Psoas muscle (tissue), 8 donors: ENCODE measurements around the gene RPAP3. TPM values are rescaled to one million over a fixed set of nuclear protein-coding genes. Genes with fewer than 3 reads are reported as not detected.
"Not testable (repeated sequence)": the region's sequence is repeated elsewhere in the genome, so short reads cannot be mapped to it uniquely, and the experiment has no call there.

ENCODE experiments used
- ATAC-seq, 4 donors: fragments of 200-7000 bp; cut with Tn5 transposase; one replicate each; pipeline ENCODE4 v1.9.1; 2020; ENCODE audit warnings: moderate library complexity in 3 of 4, mild to moderate bottlenecking in 2 of 4
- DNase-seq, 2 donors: peaks; one replicate each; pipeline ENCODE4 v3.0.0-alpha.2; 2020
- H3K27ac ChIP-seq: fragments of 200-600 bp; one replicate; pipeline ENCODE4 v1.8.0; 2022
- H3K27me3 ChIP-seq, 3 donors: fragments of 200-600 bp in 1 of 3; one replicate each; pipeline versions ENCODE4 v1.6.1 to v1.8.0; 2013 to 2022; ENCODE audit warnings: low read length in 2 of 3, mild to moderate bottlenecking in 2 of 3, moderate library complexity in 1 of 3; ENCODE audit not compliant: insufficient read depth in 3 of 3
- H3K36me3 ChIP-seq, 2 donors: fragments of 200-600 bp in 1 of 2; one replicate each; pipeline versions ENCODE4 v1.6.1 to v1.8.0; 2013 to 2022; ENCODE audit warnings: low read depth in 1 of 2, mild to moderate bottlenecking in 1 of 2, moderate library complexity in 1 of 2; ENCODE audit not compliant: insufficient read depth in 1 of 2
- H3K4me1 ChIP-seq: fragments of 200-600 bp; one replicate; pipeline ENCODE4 v1.8.0; 2022
- H3K4me3 ChIP-seq: fragments of 200-600 bp; one replicate; pipeline ENCODE4 v1.8.0; 2022; ENCODE audit warnings: mild to moderate bottlenecking
- H3K9me3 ChIP-seq: fragments of 200-600 bp; one replicate; pipeline ENCODE4 v1.8.0; 2022
- WGBS, 3 donors: extraction: QIAGEN DNeasy Blood & Tissue Kit; methylation state at CpG; one replicate each; pipeline versions ENCODE4 v1.1.6 to v1.1.7; 2013; 5-methylcytosine and 5-hydroxymethylcytosine counted together
- intact Hi-C, 2 donors: fragments of 100-400 bp; cut with DNase I; formaldehyde crosslinking; loops; one replicate each; pipeline versions ENCODE4 v1.11.0 to v1.14.2; 2022
- polyA plus RNA-seq, 3 donors: library from polyadenylated mRNA; stranded (reverse); fragments of 200-250 nt; gene quantifications; one replicate each; pipeline ENCODE4 v1.2.3, GENCODE V29; 2013
- total RNA-seq, 4 donors: library from RNA; stranded (reverse); fragmentation: NEBNext Ultra II Directional in 2 of 4; extraction: Animal tissue kit (Norgen Biotek cat#: 25700) in 2 of 4; gene quantifications; one replicate each; pipeline versions ENCODE4 v1.2.1 to v1.2.4, GENCODE V29; 2021 to 2023
- TF ChIP-seq, protein P1 (sequence below): fragments of 200-600 bp; IDR thresholded peaks from one replicate; pipeline ENCODE4 v1.8.0; 2022; ENCODE audit warnings: antibody characterized with exemption
- donor health status: healthy with polysubstance abuse.
- donor health status: DM: no; HTN: no; CAD: no; lungs with moderate emphysema.
- donor health status: Bipolar disorder and iron deficiency.
- donor health status: healthy.
- donor health status: DM: yes; HTN: yes; CAD: no.
- donor health status: DM: no; HTN: no; CAD: no.
- donor health status: DM: no; HTN: no; CAD: no.
- donor health status: DM: yes; HTN: yes; CAD: no.

The RPAP3 gene
- total and polyA plus RNA-seq, 7 donors = 18.8 to 43.2 (median 26.4) TPM

DNA sequence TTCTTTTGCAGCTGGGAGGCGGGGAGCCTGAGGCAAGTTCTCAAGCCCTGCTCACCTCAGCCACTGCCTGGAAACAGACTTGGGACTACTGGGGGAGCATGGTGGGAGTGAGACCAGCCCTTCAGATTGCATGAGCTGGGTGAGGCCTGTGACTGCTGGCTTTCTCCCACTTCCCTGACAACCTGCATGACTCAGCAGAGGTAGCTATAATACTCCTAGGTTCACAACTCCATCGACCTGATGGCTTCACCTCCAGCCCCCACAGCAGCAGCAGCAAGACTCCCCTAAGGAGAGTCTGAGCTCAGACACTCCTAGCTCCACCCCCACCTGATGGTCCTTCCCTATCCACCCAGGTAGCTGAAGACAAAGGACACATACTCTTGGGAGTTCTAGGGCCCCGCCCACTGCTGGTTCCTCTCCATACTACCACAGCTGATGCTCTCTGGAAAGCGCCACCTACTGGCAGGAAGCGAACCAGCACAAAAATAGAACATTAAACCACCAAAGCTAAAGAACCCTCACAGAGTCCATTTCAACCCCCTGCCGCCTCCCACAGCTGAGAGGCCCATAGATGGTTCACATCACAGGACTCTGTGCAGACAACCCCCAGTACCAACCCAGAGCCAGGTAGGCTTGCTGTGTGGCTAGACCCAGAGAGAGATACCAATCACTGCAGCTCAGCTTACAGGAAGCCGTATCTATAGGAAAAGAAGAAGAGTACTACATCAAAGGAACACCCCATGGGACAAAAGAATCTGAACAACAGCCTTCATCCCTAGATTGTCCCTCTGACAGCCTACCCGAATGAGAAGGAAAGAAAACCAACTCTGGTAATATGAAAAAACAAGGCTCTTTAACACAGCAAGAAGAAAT lies 68.7 kb downstream of the RPAP3 start:
- TF ChIP-seq, protein P1, sequence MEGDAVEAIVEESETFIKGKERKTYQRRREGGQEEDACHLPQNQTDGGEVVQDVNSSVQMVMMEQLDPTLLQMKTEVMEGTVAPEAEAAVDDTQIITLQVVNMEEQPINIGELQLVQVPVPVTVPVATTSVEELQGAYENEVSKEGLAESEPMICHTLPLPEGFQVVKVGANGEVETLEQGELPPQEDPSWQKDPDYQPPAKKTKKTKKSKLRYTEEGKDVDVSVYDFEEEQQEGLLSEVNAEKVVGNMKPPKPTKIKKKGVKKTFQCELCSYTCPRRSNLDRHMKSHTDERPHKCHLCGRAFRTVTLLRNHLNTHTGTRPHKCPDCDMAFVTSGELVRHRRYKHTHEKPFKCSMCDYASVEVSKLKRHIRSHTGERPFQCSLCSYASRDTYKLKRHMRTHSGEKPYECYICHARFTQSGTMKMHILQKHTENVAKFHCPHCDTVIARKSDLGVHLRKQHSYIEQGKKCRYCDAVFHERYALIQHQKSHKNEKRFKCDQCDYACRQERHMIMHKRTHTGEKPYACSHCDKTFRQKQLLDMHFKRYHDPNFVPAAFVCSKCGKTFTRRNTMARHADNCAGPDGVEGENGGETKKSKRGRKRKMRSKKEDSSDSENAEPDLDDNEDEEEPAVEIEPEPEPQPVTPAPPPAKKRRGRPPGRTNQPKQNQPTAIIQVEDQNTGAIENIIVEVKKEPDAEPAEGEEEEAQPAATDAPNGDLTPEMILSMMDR = no peak
- Histone ChIP-seq H3K27me3 (no peaks in the 10 kb centered on the region), H3K36me3 (no peaks in the 10 kb centered on the region), H3K9me3 (no peaks in the 10 kb centered on the region), H3K27ac (no peak overlapping the region), H3K4me1 (no peaks in the 10 kb centered on the region), H3K4me3 (no peak overlapping the region)
- DNase-seq (peak in 1 of 2 donors; percentile 12), ATAC-seq (no peak)
- intact Hi-C loops = no loop called here
- WGBS, 3 donors = 68 to 81% (median 78%) methylated on average over 8 of the region's 8 CpGs

DNA sequence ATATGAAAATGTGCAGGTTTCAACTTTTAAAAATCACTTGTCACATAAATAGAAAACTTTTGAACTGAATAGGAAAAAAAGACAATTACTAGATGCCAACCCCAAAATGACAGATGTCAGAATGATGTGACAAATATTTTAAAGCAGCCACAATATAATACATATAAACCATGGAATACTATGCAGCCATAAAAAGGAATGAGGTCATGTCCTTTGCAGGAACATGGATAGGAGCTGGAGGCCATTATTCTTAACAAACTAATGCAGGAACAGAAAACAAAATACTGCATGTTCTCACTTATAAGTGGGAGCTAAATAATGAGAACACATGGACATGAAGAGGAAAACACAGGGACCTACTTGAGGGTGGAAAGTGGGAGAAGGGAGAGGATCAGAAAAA lies 70.1 kb downstream of the RPAP3 start:
- ATAC-seq, intact Hi-C loops: not testable (repeated sequence)

DNA sequence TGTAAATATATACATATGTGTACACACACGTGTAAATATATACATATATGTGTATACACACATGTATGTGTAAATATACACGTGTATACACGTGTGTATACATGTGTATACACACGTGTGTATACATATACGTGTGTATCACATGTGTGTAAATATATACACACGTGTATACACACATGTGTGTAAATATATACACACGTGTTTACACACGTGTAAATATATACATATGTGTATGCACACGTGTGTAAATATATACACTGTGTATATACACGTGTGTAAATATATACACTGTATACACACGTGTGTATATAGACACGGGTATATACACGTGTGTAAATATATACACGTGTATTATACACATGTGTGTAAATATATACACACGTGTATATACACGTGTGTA lies 71.7 kb downstream of the RPAP3 start:
- 64 to 77% (median 67%) methylated on average over 16 of the region's 16 CpGs for WGBS, 3 donors
- TF ChIP-seq, protein P1 = no peak
- H3K27ac ChIP-seq = no peak overlapping the region
- H3K36me3 ChIP-seq = peaks cover 0 to 6% of the 10 kb centered on the region in 2 donors
- H3K4me3 ChIP-seq = no peak overlapping the region
- H3K27me3 ChIP-seq = no peaks in the 10 kb centered on the region
- DNase-seq (no peak), ATAC-seq (no peak)
- H3K9me3 ChIP-seq = no peaks in the 10 kb centered on the region
- H3K4me1 ChIP-seq = no peaks in the 10 kb centered on the region
- intact Hi-C loops = no loop called here

More for the DNA sequence above, 70.1 kb downstream of the RPAP3 start:
- H3K4me3 ChIP-seq, DNase-seq, H3K27me3 ChIP-seq, H3K4me1 ChIP-seq, H3K36me3 ChIP-seq, H3K27ac ChIP-seq, H3K9me3 ChIP-seq: not testable (repeated sequence)

DNA sequence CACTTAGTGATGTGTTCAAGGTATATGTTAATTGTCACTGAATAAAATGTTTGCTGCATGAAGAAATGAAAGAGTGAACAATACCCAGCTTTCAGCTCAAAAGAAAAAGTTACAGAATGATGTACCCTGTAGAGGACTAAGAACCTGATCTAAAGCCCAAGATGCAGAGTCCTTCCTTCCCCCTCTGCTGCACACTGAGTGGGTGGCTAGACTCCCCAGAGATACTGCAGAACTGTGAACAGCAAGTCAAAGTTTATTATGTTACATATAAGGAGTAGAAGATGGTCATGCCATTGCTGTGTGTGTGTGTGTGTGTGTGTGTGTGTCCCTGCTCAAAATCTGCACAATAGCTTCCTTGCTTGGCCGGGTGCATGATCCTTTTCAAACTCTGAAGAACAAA lies 83.9 kb downstream of the RPAP3 start:
- no peak overlapping the region for H3K4me3 ChIP-seq
- H3K4me1 ChIP-seq = no peaks in the 10 kb centered on the region
- intact Hi-C loops = no loop called here
- TF ChIP-seq, protein P1 = no peak
- DNase-seq (no peak), ATAC-seq (no peak)
- H3K36me3 ChIP-seq = peaks cover 0 to 9% of the 10 kb centered on the region in 2 donors
- H3K9me3 ChIP-seq = no peaks in the 10 kb centered on the region
- 76 to 100% (median 82%) methylated on average over 1 of the region's 1 CpG for WGBS, 3 donors
- H3K27ac ChIP-seq = no peak overlapping the region
- no peaks in the 10 kb centered on the region for H3K27me3 ChIP-seq

DNA sequence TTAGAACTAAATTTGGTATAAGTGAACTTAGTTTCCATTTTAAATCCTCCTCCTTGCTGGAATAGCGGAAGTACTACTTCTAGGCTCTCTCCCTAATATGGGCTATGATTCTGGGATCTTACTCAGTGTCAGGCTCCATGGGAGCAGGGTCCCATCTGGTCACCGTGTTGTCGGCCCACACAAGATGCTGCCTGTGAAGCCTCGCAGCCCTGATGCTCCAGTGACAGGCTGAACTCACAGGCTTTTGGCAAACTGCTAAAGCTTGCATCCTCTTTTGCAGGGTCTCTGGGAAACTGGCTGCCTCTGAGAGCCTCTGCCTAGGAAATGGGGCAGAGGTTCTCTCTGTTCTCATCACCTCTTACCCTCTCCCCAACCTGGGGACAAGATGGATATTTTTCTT lies 88.4 kb downstream of the RPAP3 start:
- H3K27ac ChIP-seq = no peak overlapping the region
- ATAC-seq = no peak
- 69 to 73% (median 71%) methylated on average over 4 of the region's 4 CpGs for WGBS, 3 donors
- intact Hi-C loops = no loop called here
- H3K36me3 ChIP-seq = peaks cover 0 to 9% of the 10 kb centered on the region in 2 donors
- no peak overlapping the region for H3K4me3 ChIP-seq
- no peak for DNase-seq
- TF ChIP-seq, protein P1 = no peak
- no peaks in the 10 kb centered on the region for H3K9me3 ChIP-seq
- no peaks in the 10 kb centered on the region for H3K4me1 ChIP-seq
- H3K27me3 ChIP-seq = no peaks in the 10 kb centered on the region
